Ectodermal cell (in vitro differentiated cells): ENCODE data around the gene WDR31.
A peak's percentile ranks its signal among the peaks of the same experiment; 100 is the strongest.

Experiments used
- H3K27ac ChIP-seq: 2 replicates; pipeline ENCODE4 v1.7.0; 2013; ENCODE audit warnings: mild to moderate bottlenecking, low read depth, low read length; ENCODE audit not compliant: insufficient read depth, poor library complexity, severe bottlenecking
- H3K27me3 ChIP-seq: 2 replicates; pipeline ENCODE4 v1.7.0; 2013; ENCODE audit warnings: mild to moderate bottlenecking, low read length; ENCODE audit not compliant: insufficient read depth, control insufficient read depth, poor library complexity, severe bottlenecking
- H3K36me3 ChIP-seq: one replicate; pipeline ENCODE4 v1.7.0; 2013; ENCODE audit warnings: low read length; ENCODE audit not compliant: control insufficient read depth, insufficient read depth
- H3K4me1 ChIP-seq: one replicate; pipeline ENCODE4 v1.7.0; 2013; ENCODE audit warnings: low read length; ENCODE audit not compliant: control insufficient read depth, insufficient read depth
- H3K4me3 ChIP-seq: 2 replicates; pipeline ENCODE4 v1.7.0; 2013; ENCODE audit warnings: low read depth, low read length, control low read depth; ENCODE audit not compliant: insufficient read depth
- H3K9me3 ChIP-seq: 2 replicates; pipeline ENCODE4 v1.7.0; 2013; ENCODE audit warnings: mild to moderate bottlenecking, low read length, moderate library complexity; ENCODE audit not compliant: control insufficient read depth
- WGBS, 2 experiments: methylation state at CpG; one replicate each; pipeline ENCODE4 v1.1.7; 2013; ENCODE audit warnings: missing lambda C conversion rate in 2 of 2; 5-methylcytosine and 5-hydroxymethylcytosine counted together

The WDR31 gene

DNA sequence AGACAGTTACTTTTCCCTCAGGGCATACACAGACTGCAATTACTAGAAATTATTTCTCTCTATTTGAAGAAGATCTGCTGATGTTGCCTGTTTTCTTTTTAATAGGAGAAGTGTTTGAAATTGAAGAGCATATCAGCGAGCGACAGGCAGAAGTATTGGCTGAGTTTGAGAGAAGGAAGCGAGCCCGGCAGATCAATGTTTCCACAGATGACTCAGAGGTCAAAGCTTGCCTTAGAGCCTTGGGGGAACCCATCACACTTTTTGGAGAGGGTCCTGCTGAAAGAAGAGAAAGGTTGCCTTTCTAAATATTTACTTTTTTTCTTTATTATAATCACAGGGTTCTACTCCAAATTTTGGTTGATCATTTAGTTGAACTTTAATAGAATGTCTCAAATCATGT, 61.2 kb downstream of the WDR31 start:
- peaks cover 40% of the 10 kb centered on the region for H3K36me3 ChIP-seq
- no peaks in the 10 kb centered on the region for H3K27me3 ChIP-seq
- H3K4me1 ChIP-seq = peaks cover 3% of the 10 kb centered on the region
- no peaks in the 10 kb centered on the region for H3K9me3 ChIP-seq
- H3K4me3 ChIP-seq = no peak overlapping the region
- no peak overlapping the region for H3K27ac ChIP-seq
- 95 to 97% methylated on average over 4 of the region's 4 CpGs for WGBS, 2 experiments

- Histone ChIP-seq H3K4me3 (peak within 1 kb of the TSS; percentile 82), H3K36me3 (peaks cover 29% of the 10 kb centered on the region), H3K27me3 (no peaks in the 10 kb centered on the region), H3K4me1 (peaks cover 3% of the 10 kb centered on the region), H3K9me3 (no peaks in the 10 kb centered on the region), H3K27ac (peak within 1 kb of the TSS; percentile 67)
- WGBS, 2 experiments = 0% methylated on average over 62 to 63 of the region's 63 CpGs
These were observed 64.6 kb downstream of the WDR31 start, which contains the start of the genes CDC26 and PRPF4 for GRCh38 chr9:113275157-113276131. TSS of gene CDC26 (minus strand) at chr9:113275572. CDS start at chr9:113272507, 3,065 bp downstream. TSS of gene PRPF4 (plus strand) at chr9:113275658. CDS start at chr9:113275744, 86 bp downstream.

- Histone ChIP-seq H3K27me3 (no peaks in the 10 kb centered on the region), H3K36me3 (peaks cover 22% of the 10 kb centered on the region)
These were observed 65.5 kb downstream of the WDR31 start for GRCh38 chr9:113274474-113275156.

DNA sequence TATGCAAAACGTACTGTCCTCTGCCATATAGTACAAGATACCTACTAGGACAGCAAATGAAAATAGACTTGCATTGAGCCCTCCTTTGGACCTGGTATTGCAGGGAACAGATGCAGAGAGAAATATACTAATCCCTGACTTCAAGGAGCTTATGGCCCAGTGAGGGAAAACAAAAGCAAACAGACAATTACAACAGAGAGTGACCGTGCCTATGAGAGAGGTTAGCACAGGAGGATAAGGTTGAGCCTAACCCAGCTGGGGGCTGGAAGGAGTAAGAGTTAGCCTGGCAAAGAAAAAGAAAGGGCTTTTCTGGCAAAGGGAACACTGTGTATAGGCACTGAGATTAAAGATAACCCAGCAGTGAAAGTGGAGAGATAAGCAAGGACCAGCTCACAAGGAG, 70.2 kb downstream of the WDR31 start:
- Histone ChIP-seq H3K4me3 (no peak overlapping the region), H3K27me3 (no peaks in the 10 kb centered on the region), H3K4me1 (no peaks in the 10 kb centered on the region), H3K9me3 (no peaks in the 10 kb centered on the region), H3K36me3 (peaks cover 19% of the 10 kb centered on the region), H3K27ac (no peak overlapping the region)
- WGBS, 2 experiments = 87 to 95% methylated on average over 1 to 2 of the region's 2 CpGs

More at GRCh38 chr9:113274474-113275156, 65.5 kb downstream of the WDR31 start:
- H3K4me1 ChIP-seq = peaks cover 3% of the 10 kb centered on the region
- peak overlapping the region; percentile 82 for H3K4me3 ChIP-seq
- WGBS, 2 experiments = 1% methylated on average over 12 to 14 of the region's 15 CpGs
- H3K9me3 ChIP-seq = no peaks in the 10 kb centered on the region
- H3K27ac ChIP-seq = peak overlapping the region; percentile 67

DNA sequence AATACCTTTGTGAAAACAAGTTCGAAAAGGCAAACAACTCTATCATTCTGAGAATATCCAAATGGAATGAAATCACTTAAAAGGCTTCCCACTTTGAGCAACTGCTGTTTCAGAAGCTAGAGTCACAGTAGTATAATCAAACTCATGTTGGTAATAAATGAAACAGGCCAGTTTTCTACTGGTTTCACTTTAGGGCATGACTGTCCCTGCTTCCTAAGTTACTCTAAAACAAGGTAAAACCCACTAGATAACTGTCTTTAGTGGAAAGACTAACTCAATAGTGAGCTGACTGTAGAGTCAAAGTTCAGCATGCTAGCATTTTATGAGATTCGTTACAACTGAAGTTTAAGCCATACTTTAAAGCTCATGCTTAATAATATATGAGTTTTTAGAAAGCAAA, 70.7 kb downstream of the WDR31 start:
- peaks cover 19% of the 10 kb centered on the region for H3K36me3 ChIP-seq
- 97% methylated on average over 2 of the region's 2 CpGs; no CpG with 5 or more reads in 1 of the 2 experiments for WGBS, 2 experiments

GRCh38 chr9:113267911-113268566, 72.0 kb downstream of the WDR31 start:
- Histone ChIP-seq H3K9me3 (no peaks in the 10 kb centered on the region), H3K27ac (no peak overlapping the region), H3K36me3 (peaks cover 19% of the 10 kb centered on the region), H3K4me3 (no peak overlapping the region), H3K27me3 (no peaks in the 10 kb centered on the region), H3K4me1 (no peaks in the 10 kb centered on the region)
- 89 to 96% methylated on average over 4 of the region's 4 CpGs for WGBS, 2 experiments

More for the DNA sequence above, 70.7 kb downstream of the WDR31 start:
- H3K4me3 ChIP-seq = no peak overlapping the region
- no peaks in the 10 kb centered on the region for H3K9me3 ChIP-seq
- H3K4me1 ChIP-seq = no peaks in the 10 kb centered on the region
- H3K27ac ChIP-seq = no peak overlapping the region
- H3K27me3 ChIP-seq = no peaks in the 10 kb centered on the region

DNA sequence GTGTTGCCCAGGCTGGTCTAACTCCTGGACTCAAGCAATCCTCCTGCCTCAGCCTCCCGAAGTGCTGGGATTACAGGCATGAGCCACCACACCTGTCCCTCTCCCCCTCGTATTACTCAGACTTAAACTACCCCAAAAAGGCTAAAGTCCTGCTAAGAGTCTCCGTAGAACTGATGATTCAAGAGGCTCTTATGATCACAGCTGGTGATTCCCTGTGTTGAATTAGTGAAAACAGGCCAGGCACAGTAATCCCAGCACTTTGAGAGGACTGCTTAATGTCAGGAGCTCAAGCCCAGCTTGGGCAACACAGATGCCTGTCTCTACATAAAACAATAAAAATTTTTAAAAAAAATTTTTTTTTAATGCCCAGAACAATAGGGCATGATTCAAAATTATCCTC, 73.9 kb downstream of the WDR31 start:
- no peak overlapping the region for H3K27ac ChIP-seq

More for the DNA sequence above, 73.9 kb downstream of the WDR31 start:
- peaks cover 5% of the 10 kb centered on the region for H3K36me3 ChIP-seq
- H3K4me3 ChIP-seq = no peak overlapping the region
- no peaks in the 10 kb centered on the region for H3K9me3 ChIP-seq
- H3K27me3 ChIP-seq = no peaks in the 10 kb centered on the region
- H3K4me1 ChIP-seq = no peaks in the 10 kb centered on the region
- 94 to 95% methylated on average over 3 of the region's 3 CpGs for WGBS, 2 experiments
